KOPT-K1 (cell line): ENCODE data around the gene ADA.

Experiments used
- H3K27ac ChIP-seq: fragments of 200-600 bp; sonication (generic); 2 replicates; pipeline ENCODE4 v1.5.1; 2016; ENCODE audit warnings: antibody characterized with exemption, mild to moderate bottlenecking, low read depth, low read length; ENCODE audit not compliant: poor library complexity, severe bottlenecking
- H3K36me3 ChIP-seq: fragments of 200-600 bp; sonication (generic); 2 replicates; pipeline ENCODE4 v1.5.1; 2017; ENCODE audit warnings: antibody characterized with exemption, mild to moderate bottlenecking, low read length, moderate library complexity; ENCODE audit not compliant: insufficient read depth
- H3K9me3 ChIP-seq: fragments of 200-600 bp; sonication (generic); 2 replicates; pipeline ENCODE4 v1.5.1; 2017; ENCODE audit warnings: antibody characterized with exemption, low read length, mild to moderate bottlenecking; ENCODE audit not compliant: insufficient read depth, poor library complexity, severe bottlenecking

The ADA gene

DNA sequence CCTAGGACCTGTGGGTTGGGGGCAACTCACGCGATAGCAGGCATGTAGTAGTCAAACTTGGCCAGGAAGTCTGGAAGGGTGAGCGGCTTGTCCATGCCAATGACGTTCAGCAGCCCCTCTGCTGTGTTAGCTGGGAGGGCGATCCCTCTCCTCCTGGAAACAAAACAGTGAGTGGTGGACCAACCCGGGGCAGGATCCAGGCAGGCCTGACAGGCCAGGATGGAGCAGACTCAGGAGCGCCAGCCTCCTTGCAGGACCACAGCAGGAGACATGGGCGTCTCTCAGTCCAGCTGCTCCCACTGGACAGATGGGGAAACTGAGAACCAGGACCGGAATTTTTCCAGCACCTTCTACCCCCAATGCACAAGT, 22.5 kb downstream of the ADA start:
- H3K9me3 ChIP-seq = no peaks in the 10 kb centered on the region
- no peak overlapping the region for H3K27ac ChIP-seq
- peaks cover 99% of the 10 kb centered on the region for H3K36me3 ChIP-seq

DNA sequence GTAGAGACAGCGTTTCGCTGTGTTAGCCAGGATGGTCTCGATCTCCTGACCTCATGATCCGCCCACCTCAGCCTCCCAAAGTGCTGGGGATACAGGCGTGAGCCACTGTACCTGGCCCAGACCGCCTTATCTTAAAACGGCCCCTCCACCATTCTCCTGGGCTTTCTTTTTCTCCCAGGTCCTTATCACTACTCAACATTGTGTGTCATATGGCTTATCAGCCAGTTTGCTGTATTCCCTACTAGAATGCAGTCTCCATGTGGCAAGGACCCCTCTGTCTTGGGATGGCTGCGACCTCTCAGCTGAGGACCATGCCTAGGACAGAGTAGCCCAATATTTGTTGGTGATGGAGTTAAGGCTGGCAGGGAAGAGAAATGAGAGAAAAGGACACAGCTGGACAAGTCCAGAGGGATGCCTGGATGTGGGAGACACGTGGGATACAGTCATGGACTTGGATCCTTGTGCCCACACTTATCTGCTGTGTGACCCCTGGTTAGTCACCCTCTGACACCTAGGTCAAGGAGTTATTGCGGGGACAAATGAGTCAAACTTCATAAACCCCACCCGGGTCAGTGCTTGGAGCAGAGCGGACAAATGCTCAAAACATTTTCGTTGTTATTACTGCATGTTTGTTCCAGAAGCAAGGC, 24.0 kb downstream of the ADA start:
- no peak overlapping the region for H3K27ac ChIP-seq
- H3K9me3 ChIP-seq = no peaks in the 10 kb centered on the region
- H3K36me3 ChIP-seq = peaks cover 99% of the 10 kb centered on the region

DNA sequence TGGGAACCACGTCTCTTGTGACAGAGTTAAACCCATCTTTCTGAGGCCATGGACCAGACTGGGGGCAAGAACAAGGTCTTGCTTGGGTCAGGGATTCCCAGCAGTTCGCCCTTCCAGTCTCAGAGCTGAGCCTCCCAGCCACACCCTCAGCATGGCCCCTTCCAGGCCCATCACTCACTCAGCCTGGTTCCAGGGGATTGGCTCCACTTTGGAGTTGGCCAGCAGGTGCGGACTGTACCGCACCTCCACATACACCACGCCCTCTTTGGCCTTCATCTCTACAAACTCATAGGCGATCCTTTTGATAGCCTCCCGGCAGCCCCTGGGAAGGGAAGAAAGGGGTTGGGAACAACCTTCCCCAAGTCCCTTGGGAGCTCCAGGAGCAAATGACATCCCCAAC, 25.2 kb downstream of the ADA start:
- Histone ChIP-seq H3K9me3 (no peaks in the 10 kb centered on the region), H3K36me3 (peaks cover 99% of the 10 kb centered on the region), H3K27ac (no peak overlapping the region)

DNA sequence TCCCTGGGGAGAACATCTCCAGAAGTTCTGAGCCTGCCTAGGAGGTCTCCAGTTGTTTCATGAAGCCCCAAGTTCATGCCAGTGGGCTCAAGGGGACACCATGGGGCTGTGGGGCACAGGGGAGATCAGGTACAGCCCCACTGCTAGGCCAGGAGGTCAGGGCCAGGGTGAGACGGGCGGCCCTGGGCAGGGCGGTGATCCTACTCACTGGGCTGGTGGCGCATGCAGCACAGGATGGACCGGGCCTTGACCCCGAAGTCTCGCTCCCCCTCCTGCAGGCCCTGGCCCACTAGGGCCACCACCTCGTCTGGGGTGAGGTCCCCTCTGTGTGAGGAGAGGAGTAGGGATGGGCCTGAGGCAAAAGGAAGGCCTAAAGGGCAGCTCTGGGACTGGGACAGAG, 26.1 kb downstream of the ADA start:
- H3K36me3 ChIP-seq = peaks cover 99% of the 10 kb centered on the region
- H3K27ac ChIP-seq = no peak overlapping the region
- no peaks in the 10 kb centered on the region for H3K9me3 ChIP-seq

DNA sequence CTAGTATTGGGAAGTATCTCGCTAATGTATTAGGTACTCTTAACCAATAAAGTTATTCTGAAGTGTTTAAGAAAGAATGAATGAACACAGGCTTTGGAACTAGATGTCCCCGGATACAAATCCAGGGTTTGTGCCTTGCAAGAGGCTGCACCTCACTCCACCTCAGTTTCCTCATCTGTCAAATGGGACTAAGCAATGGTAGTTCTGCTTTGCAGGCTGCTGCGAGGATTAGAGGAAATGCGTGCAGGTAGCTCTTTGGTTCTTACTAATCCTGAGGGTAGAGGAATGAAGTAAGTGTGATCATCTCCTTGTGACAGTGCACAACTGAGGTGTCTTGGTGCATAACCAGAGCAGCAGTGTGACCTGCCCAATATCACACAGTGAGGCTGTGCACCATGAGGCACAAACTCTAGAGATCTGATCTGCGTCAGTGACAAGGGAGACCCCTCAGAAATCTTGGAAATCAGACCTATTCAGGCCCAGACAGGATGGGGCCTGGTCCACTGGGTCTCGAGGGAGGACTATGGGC, 26.7 kb downstream of the ADA start:
- peaks cover 99% of the 10 kb centered on the region for H3K36me3 ChIP-seq
- H3K9me3 ChIP-seq = no peaks in the 10 kb centered on the region
- H3K27ac ChIP-seq = no peak overlapping the region

DNA sequence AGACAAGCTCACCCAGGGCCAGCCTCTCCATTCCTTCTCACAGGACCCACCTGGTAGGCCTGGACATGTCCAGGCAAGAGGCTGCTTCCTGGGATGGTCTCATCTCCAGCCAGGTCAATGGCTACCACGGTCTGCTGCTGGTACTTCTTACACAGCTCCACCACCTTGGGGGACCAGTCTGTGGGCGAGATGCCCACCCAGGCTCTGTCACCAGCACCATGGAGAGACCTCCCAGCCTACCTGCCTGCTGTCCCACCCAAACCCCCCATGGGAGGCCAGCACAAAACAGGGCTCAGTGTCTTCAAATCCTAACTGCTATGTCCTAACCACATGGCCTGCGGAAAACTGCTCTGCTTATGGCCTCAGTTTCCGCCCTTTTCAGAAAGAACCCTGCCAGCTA, 27.3 kb downstream of the ADA start:
- Histone ChIP-seq H3K27ac (no peak overlapping the region), H3K9me3 (no peaks in the 10 kb centered on the region), H3K36me3 (peaks cover 99% of the 10 kb centered on the region)

DNA sequence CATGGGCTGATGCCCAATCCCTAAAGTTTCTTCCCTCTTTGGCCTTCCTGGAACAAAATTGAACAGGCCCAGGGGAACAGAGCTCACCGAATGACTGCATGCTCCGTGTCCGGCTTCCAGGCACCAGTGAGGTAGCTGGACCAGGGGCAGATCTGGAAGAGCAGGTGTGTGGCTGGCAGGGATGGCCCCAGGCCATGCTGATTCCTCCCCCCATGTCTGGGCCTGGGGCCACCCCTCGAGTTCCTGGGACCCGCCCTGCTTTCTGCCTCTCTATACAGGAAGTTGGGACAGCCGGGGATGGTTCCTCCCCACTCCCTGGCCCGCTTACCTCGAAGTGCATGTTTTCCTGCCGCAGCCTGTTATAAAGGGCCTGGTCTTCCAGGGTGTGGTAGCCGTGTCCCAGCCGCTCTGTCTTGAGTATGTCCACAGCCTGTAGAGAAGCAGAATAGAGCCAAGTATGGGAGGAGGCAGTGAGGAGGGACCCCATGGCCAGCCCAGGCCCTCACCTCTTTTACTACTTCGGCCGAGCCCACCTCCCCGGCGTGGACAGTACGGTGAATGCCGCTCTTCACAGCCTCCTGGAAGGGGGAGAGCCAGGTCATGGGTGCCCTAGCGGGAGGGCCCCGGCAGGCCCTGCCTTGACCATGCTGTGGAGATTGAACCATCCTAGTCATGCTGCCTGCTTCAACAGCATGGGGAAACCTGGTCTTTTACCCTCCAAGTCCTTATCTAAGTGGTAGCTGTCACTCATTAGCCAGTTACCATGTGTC, 28.8 kb downstream of the ADA start:
- Histone ChIP-seq H3K36me3 (peaks cover 100% of the 10 kb centered on the region), H3K9me3 (no peaks in the 10 kb centered on the region), H3K27ac (peak overlapping the region; percentile 2)

DNA sequence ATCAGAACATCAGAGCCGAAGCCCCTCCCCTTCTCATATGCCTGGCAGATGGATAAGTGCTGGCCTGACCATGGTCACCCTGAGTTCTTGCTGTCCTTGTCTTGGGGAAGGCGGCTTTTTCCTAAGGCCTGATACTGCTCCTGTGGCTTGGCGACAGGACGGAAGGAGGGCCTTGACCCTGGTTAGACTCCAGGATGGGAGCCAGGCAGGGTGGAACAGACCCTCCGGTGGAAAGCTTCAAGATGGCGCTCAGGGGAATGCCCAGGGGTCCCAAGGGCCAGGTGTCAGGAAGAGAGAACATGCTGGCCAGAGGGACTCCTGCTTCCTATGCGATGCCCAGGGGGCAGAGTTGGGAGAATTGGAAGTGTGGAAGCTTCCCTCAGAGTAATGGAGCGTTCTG, 29.6 kb downstream of the ADA start:
- peaks cover 100% of the 10 kb centered on the region for H3K36me3 ChIP-seq
- H3K9me3 ChIP-seq = no peaks in the 10 kb centered on the region
- H3K27ac ChIP-seq = no peak overlapping the region

DNA sequence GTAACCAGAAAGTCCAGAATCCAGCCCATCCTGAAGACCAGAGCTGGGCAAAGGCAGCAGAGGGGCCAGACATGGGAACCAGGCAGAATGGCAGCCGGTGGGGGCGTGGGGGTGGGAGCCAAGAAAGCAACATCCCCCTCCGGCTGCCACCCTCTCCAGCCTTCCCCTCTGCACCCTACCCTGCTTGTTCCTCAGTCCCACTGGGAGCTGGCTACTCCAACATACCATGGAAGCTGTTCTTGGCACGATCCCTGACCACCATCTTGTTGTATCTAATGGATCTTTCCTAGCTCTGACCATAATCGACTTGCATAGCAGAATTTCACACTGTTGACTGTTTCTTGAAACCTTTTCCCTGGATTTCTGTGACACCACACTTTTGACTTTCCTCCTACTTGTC, 30.2 kb downstream of the ADA start:
- Histone ChIP-seq H3K27ac (peak overlapping the region; percentile 90), H3K9me3 (no peaks in the 10 kb centered on the region), H3K36me3 (peaks cover 100% of the 10 kb centered on the region)

DNA sequence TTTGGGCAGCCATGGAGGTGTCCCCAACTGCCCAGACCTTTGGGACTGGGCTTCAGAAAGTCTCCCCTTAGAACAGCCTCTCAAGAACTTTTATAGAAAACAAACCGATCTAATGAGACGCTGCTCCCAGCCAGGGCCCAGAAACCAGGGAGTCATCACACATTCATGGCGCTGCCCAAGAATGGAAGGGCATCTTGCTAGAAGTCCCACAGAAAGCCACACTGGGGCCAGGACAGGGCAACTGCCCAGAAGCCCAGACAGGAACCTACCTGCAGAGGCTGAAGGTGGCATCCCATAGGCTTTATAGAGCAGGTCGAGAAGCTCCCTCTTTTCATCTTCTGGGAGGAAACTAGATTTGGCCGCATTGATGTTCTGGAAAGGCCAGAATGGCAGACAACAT, 31.5 kb downstream of the ADA start:
- Histone ChIP-seq H3K36me3 (peaks cover 91% of the 10 kb centered on the region), H3K27ac (peak overlapping the region; percentile 90), H3K9me3 (no peaks in the 10 kb centered on the region)

DNA sequence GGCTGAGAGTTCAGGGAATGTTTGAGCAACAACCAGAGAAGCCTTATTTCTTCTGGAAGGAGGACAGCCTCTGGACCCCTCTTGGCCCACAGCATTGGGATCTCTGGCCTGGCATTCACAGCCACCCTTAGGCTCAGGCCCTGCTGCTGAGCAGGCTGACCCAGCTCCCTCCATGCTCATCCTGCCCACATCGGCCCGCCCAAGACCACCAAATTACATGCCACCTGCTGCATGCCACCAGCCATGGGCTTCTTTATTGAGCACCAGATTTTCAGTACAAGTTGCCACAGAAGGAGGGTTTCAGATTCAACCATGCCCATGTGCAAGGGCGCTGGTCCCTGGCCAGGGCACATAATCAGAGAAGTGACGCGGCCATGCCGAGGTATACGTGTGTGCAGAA, 32.2 kb downstream of the ADA start:
- H3K36me3 ChIP-seq = peaks cover 91% of the 10 kb centered on the region
- no peaks in the 10 kb centered on the region for H3K9me3 ChIP-seq
- H3K27ac ChIP-seq = peak overlapping the region; percentile 90

DNA sequence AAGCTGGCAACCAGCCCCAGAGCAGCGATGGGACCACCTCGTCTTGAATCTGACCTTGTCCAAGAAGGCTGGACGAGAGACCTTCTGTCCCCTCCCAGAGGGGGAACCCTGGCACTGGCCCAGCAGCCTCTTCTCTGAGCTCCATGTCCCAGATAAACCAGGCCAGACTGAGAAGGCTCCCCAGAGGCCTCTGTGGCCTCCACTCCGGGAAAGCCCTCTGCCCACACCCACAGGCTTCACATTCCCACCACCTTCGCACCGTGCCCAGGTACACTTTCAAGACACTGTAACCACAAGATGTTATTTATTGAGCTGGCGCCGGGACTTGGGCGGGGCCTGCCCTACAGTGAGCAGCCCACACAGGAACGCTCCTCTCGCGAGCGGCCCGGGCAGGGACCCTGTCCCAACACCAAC, 33.2 kb downstream of the ADA start:
- Histone ChIP-seq H3K27ac (peak overlapping the region; percentile 90), H3K9me3 (no peaks in the 10 kb centered on the region), H3K36me3 (peaks cover 91% of the 10 kb centered on the region)

DNA sequence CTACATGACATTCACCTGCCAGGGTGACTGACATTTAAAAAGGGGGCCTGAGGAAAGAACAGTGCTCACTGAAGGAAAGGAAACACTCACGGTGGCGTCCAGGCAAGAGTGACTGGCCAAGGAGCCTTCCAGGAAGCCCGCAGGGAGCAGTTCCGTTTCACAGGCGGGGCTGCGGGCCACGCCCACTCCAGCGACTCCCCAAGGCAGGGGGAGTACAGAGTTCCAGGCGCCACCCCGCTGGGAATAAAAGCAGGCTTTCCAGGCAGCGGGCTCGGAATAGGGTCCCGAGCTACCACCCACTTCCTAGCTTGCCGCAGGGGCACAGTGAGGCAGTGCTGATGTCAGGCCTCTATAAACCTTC, 34.9 kb downstream of the ADA start:
- peak overlapping the region; percentile 90 for H3K27ac ChIP-seq
- peaks cover 88% of the 10 kb centered on the region for H3K36me3 ChIP-seq
- no peaks in the 10 kb centered on the region for H3K9me3 ChIP-seq

DNA sequence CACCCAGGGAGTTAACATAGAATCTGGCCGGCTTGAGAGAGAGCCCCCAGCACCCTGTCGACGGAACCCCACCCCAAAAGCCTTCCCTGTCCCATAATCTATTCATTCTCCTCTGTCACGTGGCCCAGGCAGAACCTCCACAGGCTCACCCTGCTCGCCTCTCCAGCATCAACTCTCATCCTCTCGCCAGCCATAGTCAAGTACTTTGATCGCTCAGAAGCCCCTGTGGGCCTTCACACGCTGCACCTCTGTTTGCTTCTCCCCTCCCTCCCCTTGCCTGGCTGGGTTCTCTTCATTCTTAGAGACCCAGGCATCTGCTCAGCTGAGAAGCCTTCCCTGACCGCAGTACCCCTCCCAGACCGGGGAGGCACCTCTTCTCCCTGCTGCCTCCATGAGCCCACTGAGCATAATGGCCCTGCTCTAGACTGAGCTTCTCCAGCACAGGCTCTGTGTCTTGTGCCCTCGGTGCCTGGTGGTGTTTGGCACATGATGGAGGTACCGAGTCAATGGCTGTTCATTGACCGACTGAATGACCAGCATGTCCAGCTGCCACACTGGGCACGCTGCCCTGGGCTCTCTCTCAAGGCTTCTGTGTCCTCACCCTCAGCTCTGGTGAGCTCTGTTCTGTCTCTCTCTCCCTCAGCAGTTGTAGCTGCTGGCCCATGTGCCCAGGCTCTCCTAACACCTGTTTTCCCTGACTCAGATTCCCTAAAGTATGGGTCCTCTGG, 35.5 kb downstream of the ADA start:
- H3K36me3 ChIP-seq = peaks cover 83% of the 10 kb centered on the region

DNA sequence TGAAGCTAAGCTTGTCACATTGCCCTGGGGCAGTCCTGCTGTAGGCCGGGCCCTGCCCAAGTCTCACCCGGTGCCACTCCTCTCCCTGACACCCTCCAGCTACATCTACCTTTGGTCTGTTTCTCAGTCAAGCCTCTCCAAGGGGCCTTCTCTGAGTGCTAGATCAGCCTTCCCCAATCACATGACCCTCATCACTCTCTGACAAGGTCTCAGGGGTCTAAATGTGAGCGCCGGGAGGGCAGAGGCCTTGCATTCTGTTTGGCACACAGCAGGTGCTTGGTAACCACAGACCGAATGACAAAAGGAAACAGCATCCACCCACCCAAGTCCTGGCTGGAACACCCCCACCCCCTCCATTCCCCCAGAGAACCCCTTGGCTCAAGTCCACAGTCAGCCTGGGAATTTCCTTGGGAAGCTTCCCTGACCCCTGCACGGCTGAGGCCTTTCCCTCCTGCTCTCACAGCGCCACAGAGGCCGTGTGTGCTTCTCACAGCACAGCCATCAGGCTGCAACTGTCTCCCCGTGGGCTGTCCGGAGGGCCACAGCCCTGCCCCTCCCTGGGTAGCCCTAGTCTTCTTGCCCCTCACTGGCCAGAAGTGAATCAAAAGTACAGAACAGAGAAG, 36.2 kb downstream of the ADA start:
- H3K9me3 ChIP-seq = no peaks in the 10 kb centered on the region
- H3K36me3 ChIP-seq = peaks cover 75% of the 10 kb centered on the region
- peak overlapping the region; percentile 90 for H3K27ac ChIP-seq

More for the DNA sequence above, 35.5 kb downstream of the ADA start:
- no peaks in the 10 kb centered on the region for H3K9me3 ChIP-seq
- H3K27ac ChIP-seq = peak overlapping the region; percentile 90
